ENCODE data around the gene TMEM192.
"Not testable (repeated sequence)": the region's sequence is repeated elsewhere in the genome, so short reads cannot be mapped to it uniquely, and the experiment has no call there.

DNA sequence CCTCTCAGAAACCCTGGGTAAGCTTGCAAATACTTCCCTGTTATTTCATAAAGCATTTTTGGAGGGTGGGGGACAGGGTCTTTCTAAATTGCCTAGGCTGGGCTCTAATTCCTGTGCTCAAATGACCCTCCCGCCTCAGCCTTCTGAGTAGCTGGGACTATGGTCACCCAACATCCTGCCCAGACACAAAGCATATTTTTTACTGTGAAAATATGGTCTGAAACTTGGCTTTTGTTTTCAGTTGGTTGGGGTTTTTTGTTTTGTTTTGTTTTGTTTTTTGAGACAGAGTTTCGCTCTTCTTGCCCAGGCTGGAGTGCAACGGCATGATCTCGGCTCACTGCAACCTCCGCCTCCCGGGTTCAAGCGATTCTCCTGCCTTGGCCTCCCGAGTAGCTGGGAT is 86.9 kb downstream of the TMEM192 start:
- TF ChIP-seq POLR2A (IDR thresholded peaks at IDR 0.05): not testable (repeated sequence)
- TF ChIP-seq, protein P1, sequence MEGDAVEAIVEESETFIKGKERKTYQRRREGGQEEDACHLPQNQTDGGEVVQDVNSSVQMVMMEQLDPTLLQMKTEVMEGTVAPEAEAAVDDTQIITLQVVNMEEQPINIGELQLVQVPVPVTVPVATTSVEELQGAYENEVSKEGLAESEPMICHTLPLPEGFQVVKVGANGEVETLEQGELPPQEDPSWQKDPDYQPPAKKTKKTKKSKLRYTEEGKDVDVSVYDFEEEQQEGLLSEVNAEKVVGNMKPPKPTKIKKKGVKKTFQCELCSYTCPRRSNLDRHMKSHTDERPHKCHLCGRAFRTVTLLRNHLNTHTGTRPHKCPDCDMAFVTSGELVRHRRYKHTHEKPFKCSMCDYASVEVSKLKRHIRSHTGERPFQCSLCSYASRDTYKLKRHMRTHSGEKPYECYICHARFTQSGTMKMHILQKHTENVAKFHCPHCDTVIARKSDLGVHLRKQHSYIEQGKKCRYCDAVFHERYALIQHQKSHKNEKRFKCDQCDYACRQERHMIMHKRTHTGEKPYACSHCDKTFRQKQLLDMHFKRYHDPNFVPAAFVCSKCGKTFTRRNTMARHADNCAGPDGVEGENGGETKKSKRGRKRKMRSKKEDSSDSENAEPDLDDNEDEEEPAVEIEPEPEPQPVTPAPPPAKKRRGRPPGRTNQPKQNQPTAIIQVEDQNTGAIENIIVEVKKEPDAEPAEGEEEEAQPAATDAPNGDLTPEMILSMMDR (IDR thresholded peaks at IDR 0.05): not testable (repeated sequence)

Measured in body of pancreas (tissue), 4 donors.